ENCODE results near the gene DNAI1.

Gene DNAI1

GRCh38 chr9:34555500-34555899, 96.9 kb downstream of the DNAI1 start:
- TF ChIP-seq CTCF (IDR thresholded peaks at IDR 0.05; ENCODE audit: low read depth, low read length, missing control alignments) = no peak
- no peak for DNase-seq (ENCODE audit: extremely low read depth, low read depth)
- no peak overlapping the region for H3K4me3 ChIP-seq (replicated peaks; ENCODE audit: low read depth, low read length)

- H3K4me3 ChIP-seq (replicated peaks; ENCODE audit: low read depth, low read length) = no peak overlapping the region
- TF ChIP-seq CTCF (IDR thresholded peaks at IDR 0.05; ENCODE audit: low read depth, low read length, missing control alignments) = no peak
- no peak for DNase-seq (ENCODE audit: extremely low read depth, low read depth)
Observed at GRCh38 chr9:34555936-34556525, 97.4 kb downstream of the DNAI1 start.

- DNase-seq (ENCODE audit: extremely low read depth, low read depth) = no peak
- H3K4me3 ChIP-seq (replicated peaks; ENCODE audit: low read depth, low read length) = no peak overlapping the region
- TF ChIP-seq CTCF (IDR thresholded peaks at IDR 0.05; ENCODE audit: low read depth, low read length, missing control alignments) = no peak
Observed at GRCh38 chr9:34556949-34557348, 98.3 kb downstream of the DNAI1 start.

GRCh38 chr9:34557426-34558321, 99.1 kb downstream of the DNAI1 start:
- no peak for DNase-seq (ENCODE audit: extremely low read depth, low read depth)
- no peak overlapping the region for H3K4me3 ChIP-seq (replicated peaks; ENCODE audit: low read depth, low read length)
- TF ChIP-seq CTCF (IDR thresholded peaks at IDR 0.05; ENCODE audit: low read depth, low read length, missing control alignments) = no peak

GRCh38 chr9:34558364-34558763, 99.8 kb downstream of the DNAI1 start:
- TF ChIP-seq CTCF (IDR thresholded peaks at IDR 0.05; ENCODE audit: low read depth, low read length, missing control alignments) = no peak
- no peak overlapping the region for H3K4me3 ChIP-seq (replicated peaks; ENCODE audit: low read depth, low read length)
- DNase-seq (ENCODE audit: extremely low read depth, low read depth) = no peak

- no peak overlapping the region for H3K4me3 ChIP-seq (replicated peaks; ENCODE audit: low read depth, low read length)
- DNase-seq (ENCODE audit: extremely low read depth, low read depth) = no peak
- no peak for TF ChIP-seq CTCF (IDR thresholded peaks at IDR 0.05; ENCODE audit: low read depth, low read length, missing control alignments)
Observed at GRCh38 chr9:34558919-34559623, 100.5 kb downstream of the DNAI1 start.
